ENCODE measurements around the gene PCDHB6.
"Not testable (repeated sequence)": the region's sequence is repeated elsewhere in the genome, so short reads cannot be mapped to it uniquely, and the experiment has no call there.

GRCh38 chr5:141123396-141124135, 26.3 kb upstream of the PCDHB6 start:
- TF ChIP-seq YY1 (IDR thresholded peaks at IDR 0.05; ENCODE audit: insufficient read depth, insufficient read length); SUZ12 (IDR thresholded peaks at IDR 0.05; ENCODE audit: extremely low read depth, insufficient read depth, insufficient read length): not testable (repeated sequence)
